ENCODE data around the gene ADORA3. TPM values are rescaled to one million over a fixed set of nuclear protein-coding genes. Genes with fewer than 3 reads are reported as not detected.
A peak's percentile ranks its signal among the peaks of the same experiment; 100 is the strongest.

Gene ADORA3
- total and polyA plus RNA-seq, 2 of the 4 experiments (the other 2 are of a cell fraction), result not detected

- no peak for TF ChIP-seq USF2 (IDR thresholded peaks at IDR 0.05; ENCODE audit: low read depth, low read length)
- no peak for TF ChIP-seq ELK1 (IDR thresholded peaks at IDR 0.05; ENCODE audit: borderline replicate concordance, low read depth, low read length)
- TF ChIP-seq RFX5 (IDR thresholded peaks at IDR 0.05; ENCODE audit: low read depth, low read length), result no peak
- TF ChIP-seq SMC3 (IDR thresholded peaks at IDR 0.05; ENCODE audit: low read depth, low read length), result no peak
- TF ChIP-seq CHD1 (IDR thresholded peaks at IDR 0.05; ENCODE audit: low read depth, low read length), result no peak
- TF ChIP-seq MAZ (IDR thresholded peaks at IDR 0.05; ENCODE audit: borderline replicate concordance, low read depth, low read length), result no peak
- TF ChIP-seq POLR2A (IDR thresholded peaks at IDR 0.05; ENCODE audit: low read depth, low read length), result no peak
- TF ChIP-seq NFE2L2 (IDR thresholded peaks at IDR 0.05; ENCODE audit: low read depth, low read length), result no peak
- TF ChIP-seq CEBPB (IDR thresholded peaks at IDR 0.05; ENCODE audit: low read depth, low read length), result no peak
- TF ChIP-seq FOS (IDR thresholded peaks at IDR 0.05; ENCODE audit: low read depth, low read length), result no peak
- no peak for TF ChIP-seq MXI1 (IDR thresholded peaks at IDR 0.05; ENCODE audit: borderline replicate concordance, low read depth, low read length)
- peak overlapping the region; percentile 71 for H2AK5ac ChIP-seq (ENCODE audit: low read depth, low read length)
- BruUV-seq (replicated peaks), result no TSS peak
Observed at GRCh38 chr1:111449703-111450017, 53.8 kb downstream of the ADORA3 start.

More at GRCh38 chr1:111449703-111450017, 53.8 kb downstream of the ADORA3 start:
- peak overlapping the region; percentile 83 for H4K91ac ChIP-seq (ENCODE audit: insufficient read depth, low read depth, low read length)
- WGBS, 2 experiments (ENCODE audit: extremely low coverage in 2 of 2, insufficient read length in 1 of 2), result 4% methylated on average over 3 of the region's 8 CpGs; no CpG with 5 or more reads in 1 of the 2 experiments
- in situ Hi-C loops (cut with MboI; ENCODE audit: low sequenced_read_pairs), result no loop called here
- H3K18ac ChIP-seq (ENCODE audit: low read depth, low read length), result 0 out of 2 replicates have a peak overlapping the region, but pooled peaks have one; percentile 62
- peak overlapping the region; percentile 91 for H4K5ac ChIP-seq (ENCODE audit: low read depth, low read length)
- peak overlapping the region; percentile 90 for H3K23ac ChIP-seq (ENCODE audit: low read depth, low read length)
- peaks cover 2% of the 10 kb centered on the region for H3K4me1 ChIP-seq (ENCODE audit: control insufficient read depth, insufficient read depth, low read length)
- peaks cover 2% of the 10 kb centered on the region; the same call in 1 of the 2 replicates for H4K20me1 ChIP-seq (ENCODE audit: insufficient read depth, low read length)
- H3K27ac ChIP-seq (ENCODE audit: insufficient read depth, low read length), result peak overlapping the region; percentile 91
- peak overlapping the region; percentile 79 to 97 for H4K8ac ChIP-seq (ENCODE audit: low read depth in 2 of 2, low read length in 2 of 2)
- H3K9ac ChIP-seq (ENCODE audit: low read depth, low read length), result peak overlapping the region; percentile 96
- no peaks in the 10 kb centered on the region for H3K27me3 ChIP-seq (ENCODE audit: control insufficient read depth, insufficient read depth, low read length)
- H2BK15ac ChIP-seq (ENCODE audit: low read depth, low read length), result no peak overlapping the region
- dilution Hi-C loops (cut with HindIII; ENCODE audit: low sequenced_read_pairs, unreplicated experiment), result loop anchor here (25.0 kb wide), 1 partner anchor 313 kb away; the partner anchor contains the start of gene DDX20
- POLR2A ChIA-PET (ENCODE audit: unreplicated experiment), result interaction anchor here (0.6 kb wide), 1 partner anchor 132 kb away, joined by 4 read pairs; no protein-coding TSS in a partner anchor
- intact Hi-C loops (cut with micrococcal nuclease), result no loop called here
- CTCF ChIA-PET, result interaction anchor here (1.2 kb wide), 1 partner anchor 31 kb away, joined by 6 read pairs; no protein-coding TSS in a partner anchor
- H2BK120ac ChIP-seq (ENCODE audit: low read depth, low read length), result peak overlapping the region; percentile 60; the same call in 1 of the 2 replicates
- peak overlapping the region; percentile 90 for H3K56ac ChIP-seq (ENCODE audit: extremely low read depth, insufficient read depth, low read length)
- DNase-seq (no peak), ATAC-seq (ENCODE audit: low read depth) (no peak)
- peak overlapping the region; percentile 95 for H2AK9ac ChIP-seq (replicated peaks; ENCODE audit: low read depth, low read length, poor library complexity)
- peak overlapping the region; percentile 81 for H2BK5ac ChIP-seq (ENCODE audit: low read depth, low read length, poor library complexity, severe bottlenecking)
- H3K14ac ChIP-seq (replicated peaks; ENCODE audit: low read depth, low read length), result peak overlapping the region; percentile 94
- H3K9me1 ChIP-seq (ENCODE audit: insufficient read depth, low read length), result peaks cover 3% of the 10 kb centered on the region
- H3K4me2 ChIP-seq (ENCODE audit: low read depth, low read length), result peak overlapping the region; percentile 98
- no peaks in the 10 kb centered on the region for H3K9me3 ChIP-seq (ENCODE audit: control insufficient read depth, insufficient read depth, low read length)
- peaks cover 59 to 75% of the 10 kb centered on the region in 2 experiments for H3K79me1 ChIP-seq (ENCODE audit: low read depth in 1 of 2, low read length in 2 of 2)
- peak overlapping the region; percentile 92 for H3K4me3 ChIP-seq (ENCODE audit: insufficient read depth, low read depth, low read length)
- no peak overlapping the region for H2BK20ac ChIP-seq (ENCODE audit: low read depth, low read length)
- H3K36me3 ChIP-seq (ENCODE audit: control insufficient read depth, insufficient read depth, low read length), result peaks cover 10% of the 10 kb centered on the region
- H2AFZ ChIP-seq (replicated peaks; ENCODE audit: low read length, poor library complexity), result peak overlapping the region; percentile 96
- H3K4ac ChIP-seq (ENCODE audit: low read depth, low read length), result peak overlapping the region; percentile 94
